Neural progenitor cell (in vitro differentiated cells): ENCODE data around the gene TGM2.

Source experiments
- CTCF ChIP-seq: fragments of 200-600 bp; sonication (generic); IDR thresholded peaks from 2 replicates; pipeline ENCODE4 v1.5.1; 2017; ENCODE audit warnings: antibody characterized with exemption, mild to moderate bottlenecking
- EZH2 ChIP-seq: fragments of 200-600 bp; sonication (generic); IDR thresholded peaks from 2 replicates; pipeline ENCODE4 v1.6.1; 2017; ENCODE audit warnings: antibody characterized with exemption, mild to moderate bottlenecking, moderate library complexity
- EZH2phosphoT487 ChIP-seq: fragments of 200-600 bp; sonication (generic); IDR thresholded peaks from 2 replicates; pipeline ENCODE4 v1.6.1; 2017; ENCODE audit warnings: antibody characterized with exemption

GRCh38 chr20:38115896-38116295, 49.2 kb downstream of the TGM2 start:
- TF ChIP-seq CTCF (no peak), EZH2phosphoT487 (no peak), EZH2 (no peak)
